ENCODE data around the gene GRIPAP1. TPM values are rescaled to one million over a fixed set of nuclear protein-coding genes. Genes with fewer than 3 reads are reported as not detected.
A peak's percentile ranks its signal among the peaks of the same experiment; 100 is the strongest.

The GRIPAP1 gene
- total RNA-seq (2022) (92.8 and 97.8 TPM in 2 replicates), Bru-seq, nascent RNA (percentile 76 among the genes with signal in this experiment), BruChase-seq, experiment 1, labeled RNA remaining after a 6-hour chase (percentile 90 among the genes with signal in this experiment), BruChase-seq, experiment 2, labeled RNA remaining after a 2-hour chase (percentile 88 among the genes with signal in this experiment)
- long read RNA-seq, transcript GRIPAP1-201 (26 exons, 3,031 nt) = major isoform, 17 of 53 reads
- long read RNA-seq, partial matches to known transcripts = 10 of 53 reads
- long read RNA-seq, other reads (novel, unspliced or antisense) = 25 of 53 reads

DNA sequence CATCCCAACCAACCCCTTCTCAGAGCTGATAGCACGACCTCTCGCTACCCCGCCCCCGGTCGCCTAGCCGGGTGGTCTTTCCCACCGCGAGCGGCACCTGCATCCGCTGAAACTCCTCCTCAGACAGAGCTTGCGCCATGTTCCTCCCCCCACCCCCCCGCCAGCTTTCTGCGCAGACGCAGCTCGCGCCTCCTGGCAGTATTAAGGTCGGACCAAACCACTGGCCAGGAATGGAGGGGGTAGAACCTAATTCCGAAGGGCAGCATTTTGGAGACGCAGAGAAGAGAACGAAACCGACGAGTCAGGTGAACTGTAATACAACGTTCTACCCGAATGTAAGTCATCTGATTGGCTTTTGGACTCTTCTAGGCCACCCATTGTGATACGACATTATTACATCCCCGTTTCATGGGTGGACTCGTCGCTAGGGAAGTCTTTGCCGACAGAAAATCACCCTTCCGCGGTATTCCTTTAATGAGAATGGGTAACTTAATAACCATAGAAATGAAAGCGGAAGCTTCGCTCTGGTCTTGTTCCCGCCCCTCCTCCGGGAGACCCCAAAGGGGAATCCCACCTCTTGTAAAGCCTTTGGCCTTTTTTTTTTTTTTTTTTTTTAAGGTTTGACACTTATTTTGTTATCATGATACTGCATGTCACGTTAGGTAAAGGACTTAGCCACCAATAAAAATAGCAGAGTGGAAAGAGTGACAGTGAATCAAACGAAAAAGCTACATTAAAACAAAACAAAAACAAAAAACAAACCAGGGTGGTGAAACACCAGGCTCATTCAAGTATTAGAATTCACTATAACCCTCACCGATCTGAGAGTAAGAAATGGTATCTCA, at the start of gene GRIPAP1:
Gene GRIPAP1, minus strand, starts transcription at position 174 of the 845 bp plus-strand sequence. Its CDS starts 35 bp downstream, at position 139.
- Mint-ChIP-seq H3K4me3 (ENCODE audit: low read depth, unreplicated experiment) (peak within 1 kb of the TSS; percentile 99), H3K4me1 (ENCODE audit: low read depth, unreplicated experiment) (peaks cover 26% of the 10 kb centered on the region), H3K36me3 (ENCODE audit: insufficient read depth, unreplicated experiment) (peaks cover 45% of the 10 kb centered on the region), H3K9me3 (ENCODE audit: low read depth, unreplicated experiment) (no peaks in the 10 kb centered on the region), H3K27me3 (ENCODE audit: unreplicated experiment) (no peaks in the 10 kb centered on the region), H3K27ac (ENCODE audit: unreplicated experiment) (peak within 1 kb of the TSS; percentile 97)
- intact Hi-C loops (cut with micrococcal nuclease; ENCODE audit: unreplicated experiment) = loop anchor here (5.0 kb wide), 1 partner anchor 40 kb away; the partner anchor contains the start of gene TFE3
- peak; percentile 69 for DNase-seq
- CTCF ChIA-PET = interaction anchor here (0.5 to 1.8 kb wide), 7 partner anchors 11 to 189 kb away, joined by 3 to 16 read pairs (median 5); partner anchors contain the start of gene TFE3
- no TSS peak for BruUV-seq (replicated peaks)
- TF ChIP-seq CTCF (IDR thresholded peaks at IDR 0.05; ENCODE audit: unreplicated experiment) = no peak

DNA sequence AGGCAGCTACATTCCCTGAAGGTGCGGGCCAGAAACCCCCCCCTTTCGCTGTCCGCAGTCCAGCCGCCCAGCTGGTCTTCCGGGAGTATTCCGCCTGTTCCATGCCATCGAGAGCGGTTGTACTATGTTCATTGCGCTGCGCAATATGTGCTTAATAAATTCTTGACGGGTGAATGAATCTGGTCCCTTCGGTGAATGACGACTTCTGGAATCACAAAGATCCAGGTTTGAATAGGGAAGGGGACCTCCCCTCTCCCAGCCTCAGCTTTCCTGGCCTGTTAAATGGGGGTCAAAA, 41.9 kb upstream of the GRIPAP1 start:
- H3K4me1 Mint-ChIP-seq (ENCODE audit: low read depth, unreplicated experiment) = peaks cover 33% of the 10 kb centered on the region
- H3K27me3 Mint-ChIP-seq (ENCODE audit: unreplicated experiment) = no peaks in the 10 kb centered on the region
- peaks cover 43% of the 10 kb centered on the region for H3K36me3 Mint-ChIP-seq (ENCODE audit: insufficient read depth, unreplicated experiment)
- TF ChIP-seq CTCF (IDR thresholded peaks at IDR 0.05; ENCODE audit: unreplicated experiment) = no peak
- CTCF ChIA-PET = interaction anchor here (1.2 to 1.7 kb wide), 2 partner anchors 41 to 72 kb away, joined by 3 to 16 read pairs; partner anchors contain the start of gene GRIPAP1
- DNase-seq = no peak
- TSS peak; percentile 58 for BruUV-seq (replicated peaks)
- intact Hi-C loops (cut with micrococcal nuclease; ENCODE audit: unreplicated experiment) = loop anchor here (1.0 to 10.0 kb wide), 4 partner anchors 14 to 239 kb away; partner anchors contain the start of genes CCDC120, GRIPAP1, HDAC6 and KCND1
- H3K4me3 Mint-ChIP-seq (ENCODE audit: low read depth, unreplicated experiment) = peak overlapping the region; percentile 89
- no peaks in the 10 kb centered on the region for H3K9me3 Mint-ChIP-seq (ENCODE audit: low read depth, unreplicated experiment)
- H3K27ac Mint-ChIP-seq (ENCODE audit: unreplicated experiment) = peak overlapping the region; percentile 93

- peak; percentile 53 for TF ChIP-seq CTCF (IDR thresholded peaks at IDR 0.05; ENCODE audit: unreplicated experiment)
- H3K4me1 Mint-ChIP-seq (ENCODE audit: low read depth, unreplicated experiment) = peaks cover 36% of the 10 kb centered on the region
- BruUV-seq (replicated peaks) = no TSS peak
Measured at GRCh38 chrX:49043220-49043986, 41.3 kb upstream of the GRIPAP1 start, which contains the start of gene TFE3. Gene TFE3, minus strand, starts transcription at chrX:49043357. Its CDS starts 131 bp downstream, at chrX:49043226.

More at GRCh38 chrX:49043220-49043986, 41.3 kb upstream of the GRIPAP1 start, which contains the start of gene TFE3:
- no peaks in the 10 kb centered on the region for H3K9me3 Mint-ChIP-seq (ENCODE audit: low read depth, unreplicated experiment)
- intact Hi-C loops (cut with micrococcal nuclease; ENCODE audit: unreplicated experiment) = loop anchor here (1.0 to 10.0 kb wide), 4 partner anchors 15 to 239 kb away; partner anchors contain the start of genes CCDC120, GRIPAP1, HDAC6 and KCND1
- CTCF ChIA-PET = interaction anchor here (0.6 to 1.7 kb wide), 6 partner anchors 41 to 426 kb away, joined by 3 to 16 read pairs (median 4); partner anchors contain the start of genes GRIPAP1 and HDAC6
- H3K4me3 Mint-ChIP-seq (ENCODE audit: low read depth, unreplicated experiment) = peak within 1 kb of the TSS; percentile 89
- H3K27me3 Mint-ChIP-seq (ENCODE audit: unreplicated experiment) = no peaks in the 10 kb centered on the region
- DNase-seq = peak; percentile 97
- H3K36me3 Mint-ChIP-seq (ENCODE audit: insufficient read depth, unreplicated experiment) = peaks cover 48% of the 10 kb centered on the region
- H3K27ac Mint-ChIP-seq (ENCODE audit: unreplicated experiment) = peak within 1 kb of the TSS; percentile 93
